Measurements from ENCODE around the gene NPM3. TPM values are rescaled to one million over a fixed set of nuclear protein-coding genes. Genes with fewer than 3 reads are reported as not detected.

NPM3 gene
- total RNA-seq, 2 donors from 2014 or later = 43.7 to 47.4 TPM

- H3K27me3 ChIP-seq (replicated peaks; ENCODE audit: insufficient read depth) = no peaks in the 10 kb centered on the region
- intact Hi-C loops (cut with DNase I) = no loop called here
- H3K9me3 ChIP-seq = no peaks in the 10 kb centered on the region
- TF ChIP-seq CTCF (IDR thresholded peaks at IDR 0.05) (no peak), POLR2A (IDR thresholded peaks at IDR 0.05) (no peak)
- no peak overlapping the region for H3K4me3 ChIP-seq
- H3K4me1 ChIP-seq (replicated peaks) = no peaks in the 10 kb centered on the region
- H3K27ac ChIP-seq = no peak overlapping the region
- no peak for DNase-seq (ENCODE audit: low spot score)
- WGBS = 72% methylated on average over 3 of the region's 3 CpGs
- H3K36me3 ChIP-seq = no peaks in the 10 kb centered on the region
Observed at GRCh38 chr10:101748496-101748895, 34.8 kb downstream of the NPM3 start.

GRCh38 chr10:101745074-101745696, 38.1 kb downstream of the NPM3 start:
- Histone ChIP-seq H3K4me3 (no peak overlapping the region), H3K36me3 (no peaks in the 10 kb centered on the region), H3K27ac (no peak overlapping the region), H3K27me3 (replicated peaks; ENCODE audit: insufficient read depth) (no peaks in the 10 kb centered on the region), H3K9me3 (no peaks in the 10 kb centered on the region), H3K4me1 (replicated peaks) (no peaks in the 10 kb centered on the region)
- TF ChIP-seq CTCF (IDR thresholded peaks at IDR 0.05) (no peak), POLR2AphosphoS5 (IDR thresholded peaks at IDR 0.05) (no peak), POLR2A (IDR thresholded peaks at IDR 0.05) (no peak)
- intact Hi-C loops (cut with DNase I) = no loop called here
- DNase-seq (ENCODE audit: low spot score) = no peak
- 65% methylated on average over 9 of the region's 9 CpGs for WGBS

- no peaks in the 10 kb centered on the region for H3K9me3 ChIP-seq
- no peaks in the 10 kb centered on the region for H3K4me1 ChIP-seq (replicated peaks)
- H3K27ac ChIP-seq = no peak overlapping the region
- no peaks in the 10 kb centered on the region for H3K36me3 ChIP-seq
- no peak for TF ChIP-seq POLR2A (IDR thresholded peaks at IDR 0.05)
- H3K4me3 ChIP-seq = no peak overlapping the region
- no peak for DNase-seq (ENCODE audit: low spot score)
- WGBS = 82% methylated on average over 3 of the region's 3 CpGs
- H3K27me3 ChIP-seq (replicated peaks; ENCODE audit: insufficient read depth) = no peaks in the 10 kb centered on the region
- intact Hi-C loops (cut with DNase I) = no loop called here
Observed at GRCh38 chr10:101744267-101744666, 39.0 kb downstream of the NPM3 start.

- Histone ChIP-seq H3K4me3 (no peak overlapping the region), H3K36me3 (no peaks in the 10 kb centered on the region), H3K4me1 (replicated peaks) (no peaks in the 10 kb centered on the region), H3K27me3 (replicated peaks; ENCODE audit: insufficient read depth) (no peaks in the 10 kb centered on the region), H3K9me3 (no peaks in the 10 kb centered on the region), H3K27ac (no peak overlapping the region)
- WGBS = 49% methylated on average over 2 of the region's 2 CpGs
- TF ChIP-seq POLR2AphosphoS5 (IDR thresholded peaks at IDR 0.05) (no peak), POLR2A (IDR thresholded peaks at IDR 0.05) (no peak), CTCF (IDR thresholded peaks at IDR 0.05) (no peak)
- no peak for DNase-seq (ENCODE audit: low spot score)
- intact Hi-C loops (cut with DNase I) = no loop called here
Observed at GRCh38 chr10:101741938-101742337, 41.3 kb downstream of the NPM3 start.

GRCh38 chr10:101736666-101737065, 46.6 kb downstream of the NPM3 start:
- 67% methylated on average over 3 of the region's 3 CpGs for WGBS
- intact Hi-C loops (cut with DNase I) = no loop called here
- no peaks in the 10 kb centered on the region for H3K36me3 ChIP-seq
- no peaks in the 10 kb centered on the region for H3K27me3 ChIP-seq (replicated peaks; ENCODE audit: insufficient read depth)
- no peaks in the 10 kb centered on the region for H3K4me1 ChIP-seq (replicated peaks)
- no peak for DNase-seq (ENCODE audit: low spot score)
- TF ChIP-seq POLR2AphosphoS5 (IDR thresholded peaks at IDR 0.05) (no peak), CTCF (IDR thresholded peaks at IDR 0.05) (no peak), POLR2A (IDR thresholded peaks at IDR 0.05) (no peak)
- no peak overlapping the region for H3K4me3 ChIP-seq
- H3K27ac ChIP-seq = no peak overlapping the region
- H3K9me3 ChIP-seq = no peaks in the 10 kb centered on the region
